GM23338 (cell line): Measurements from ENCODE around the gene TRIM51G.
"Not testable (repeated sequence)": the region's sequence is repeated elsewhere in the genome, so short reads cannot be mapped to it uniquely, and the experiment has no call there.

Experiments
- CREB1 ChIP-seq: fragments of 250-450 bp; sonication (Bioruptor Pico); IDR thresholded peaks from 2 replicates; pipeline ENCODE4 v1.5.0; 2020; ENCODE audit warnings: low read depth, mild to moderate bottlenecking, moderate library complexity
- EZH2 ChIP-seq: fragments of 200-600 bp; sonication (generic); IDR thresholded peaks from one replicate; pipeline ENCODE4 v1.8.0; 2017; ENCODE audit warnings: antibody characterized with exemption, mild to moderate bottlenecking, low read depth; ENCODE audit not compliant: unreplicated experiment
- EZH2phosphoT487 ChIP-seq: fragments of 200-600 bp; sonication (generic); IDR thresholded peaks from one replicate; pipeline ENCODE4 v1.8.1; 2018; ENCODE audit warnings: antibody characterized with exemption; ENCODE audit not compliant: unreplicated experiment
- JUNB ChIP-seq: IDR thresholded peaks from one replicate; pipeline ENCODE4 v1.6.1; 2016; ENCODE audit warnings: antibody characterized with exemption; ENCODE audit not compliant: unreplicated experiment
- POLR2AphosphoS5 ChIP-seq: IDR thresholded peaks from 2 replicates; pipeline ENCODE4 v1.6.1; 2016; ENCODE audit warnings: antibody characterized with exemption, low read depth
- STAT1 ChIP-seq: IDR thresholded peaks from one replicate; pipeline ENCODE4 v1.6.1; 2016; ENCODE audit warnings: antibody characterized with exemption; ENCODE audit not compliant: unreplicated experiment
- ZNF114 ChIP-seq: fragments of 250-450 bp; sonication (Bioruptor Pico); IDR thresholded peaks from 2 replicates; pipeline ENCODE4 v1.5.0; 2020; ENCODE audit warnings: mild to moderate bottlenecking, moderate library complexity
- TF ChIP-seq, protein P1 (sequence below), 2 experiments: fragments of 200-600 bp in 1 of 2; sonication (generic) in 1 of 2; conservative IDR thresholded peaks; 2 replicates each; pipeline versions ENCODE4 v1.5.1 to v1.6.1; 2016 to 2017; ENCODE audit warnings: antibody characterized with exemption in 2 of 2, low read depth in 2 of 2, mild to moderate bottlenecking in 2 of 2, moderate library complexity in 1 of 2
- TF ChIP-seq, protein P2 (sequence below): IDR thresholded peaks from one replicate; pipeline ENCODE4 v1.6.1; 2018; ENCODE audit warnings: antibody characterized with exemption; ENCODE audit not compliant: unreplicated experiment

DNA sequence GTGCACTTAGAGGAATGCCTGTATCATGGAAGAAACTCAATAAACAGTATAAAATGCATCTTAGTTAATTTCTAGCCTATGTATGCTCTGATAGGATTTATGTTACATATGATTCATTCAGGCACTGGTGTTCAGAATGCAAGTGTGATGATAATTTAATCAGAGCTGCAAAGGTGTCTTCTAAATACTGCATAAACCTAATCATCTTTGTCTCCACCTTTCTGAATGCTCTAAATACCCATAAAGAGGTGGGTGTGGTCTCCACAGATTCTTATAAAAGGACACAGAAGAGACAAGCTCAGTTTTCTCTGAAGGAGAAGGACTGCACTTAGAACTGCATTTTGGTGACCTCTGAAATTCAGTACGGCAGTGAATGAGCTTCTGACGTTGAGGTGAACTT is 44.8 kb upstream of the TRIM51G start, which contains the start of gene TRIM49B:
- TF ChIP-seq, protein P1, sequence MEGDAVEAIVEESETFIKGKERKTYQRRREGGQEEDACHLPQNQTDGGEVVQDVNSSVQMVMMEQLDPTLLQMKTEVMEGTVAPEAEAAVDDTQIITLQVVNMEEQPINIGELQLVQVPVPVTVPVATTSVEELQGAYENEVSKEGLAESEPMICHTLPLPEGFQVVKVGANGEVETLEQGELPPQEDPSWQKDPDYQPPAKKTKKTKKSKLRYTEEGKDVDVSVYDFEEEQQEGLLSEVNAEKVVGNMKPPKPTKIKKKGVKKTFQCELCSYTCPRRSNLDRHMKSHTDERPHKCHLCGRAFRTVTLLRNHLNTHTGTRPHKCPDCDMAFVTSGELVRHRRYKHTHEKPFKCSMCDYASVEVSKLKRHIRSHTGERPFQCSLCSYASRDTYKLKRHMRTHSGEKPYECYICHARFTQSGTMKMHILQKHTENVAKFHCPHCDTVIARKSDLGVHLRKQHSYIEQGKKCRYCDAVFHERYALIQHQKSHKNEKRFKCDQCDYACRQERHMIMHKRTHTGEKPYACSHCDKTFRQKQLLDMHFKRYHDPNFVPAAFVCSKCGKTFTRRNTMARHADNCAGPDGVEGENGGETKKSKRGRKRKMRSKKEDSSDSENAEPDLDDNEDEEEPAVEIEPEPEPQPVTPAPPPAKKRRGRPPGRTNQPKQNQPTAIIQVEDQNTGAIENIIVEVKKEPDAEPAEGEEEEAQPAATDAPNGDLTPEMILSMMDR (conservative IDR thresholded peaks at IDR 0.05; ENCODE audit: low read depth in 2 of 2), result not testable (repeated sequence)
- not testable (repeated sequence) for TF ChIP-seq POLR2AphosphoS5; EZH2; EZH2phosphoT487; JUNB; CREB1 (CRISPR knock-in tag); ZNF114 (CRISPR knock-in tag); STAT1
- TF ChIP-seq, protein P2, sequence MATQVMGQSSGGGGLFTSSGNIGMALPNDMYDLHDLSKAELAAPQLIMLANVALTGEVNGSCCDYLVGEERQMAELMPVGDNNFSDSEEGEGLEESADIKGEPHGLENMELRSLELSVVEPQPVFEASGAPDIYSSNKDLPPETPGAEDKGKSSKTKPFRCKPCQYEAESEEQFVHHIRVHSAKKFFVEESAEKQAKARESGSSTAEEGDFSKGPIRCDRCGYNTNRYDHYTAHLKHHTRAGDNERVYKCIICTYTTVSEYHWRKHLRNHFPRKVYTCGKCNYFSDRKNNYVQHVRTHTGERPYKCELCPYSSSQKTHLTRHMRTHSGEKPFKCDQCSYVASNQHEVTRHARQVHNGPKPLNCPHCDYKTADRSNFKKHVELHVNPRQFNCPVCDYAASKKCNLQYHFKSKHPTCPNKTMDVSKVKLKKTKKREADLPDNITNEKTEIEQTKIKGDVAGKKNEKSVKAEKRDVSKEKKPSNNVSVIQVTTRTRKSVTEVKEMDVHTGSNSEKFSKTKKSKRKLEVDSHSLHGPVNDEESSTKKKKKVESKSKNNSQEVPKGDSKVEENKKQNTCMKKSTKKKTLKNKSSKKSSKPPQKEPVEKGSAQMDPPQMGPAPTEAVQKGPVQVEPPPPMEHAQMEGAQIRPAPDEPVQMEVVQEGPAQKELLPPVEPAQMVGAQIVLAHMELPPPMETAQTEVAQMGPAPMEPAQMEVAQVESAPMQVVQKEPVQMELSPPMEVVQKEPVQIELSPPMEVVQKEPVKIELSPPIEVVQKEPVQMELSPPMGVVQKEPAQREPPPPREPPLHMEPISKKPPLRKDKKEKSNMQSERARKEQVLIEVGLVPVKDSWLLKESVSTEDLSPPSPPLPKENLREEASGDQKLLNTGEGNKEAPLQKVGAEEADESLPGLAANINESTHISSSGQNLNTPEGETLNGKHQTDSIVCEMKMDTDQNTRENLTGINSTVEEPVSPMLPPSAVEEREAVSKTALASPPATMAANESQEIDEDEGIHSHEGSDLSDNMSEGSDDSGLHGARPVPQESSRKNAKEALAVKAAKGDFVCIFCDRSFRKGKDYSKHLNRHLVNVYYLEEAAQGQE, result not testable (repeated sequence)
